H4 (cell line): ENCODE measurements around the gene NPM1. TPM values are rescaled to one million over a fixed set of nuclear protein-coding genes. Genes with fewer than 3 reads are reported as not detected.
"Not testable (repeated sequence)": the region's sequence is repeated elsewhere in the genome, so short reads cannot be mapped to it uniquely, and the experiment has no call there.

Experiments used
- DNase-seq: peaks from one replicate; pipeline ENCODE4 v3.0.0-alpha.2; 2015; ENCODE audit warnings: low spot score
- total RNA-seq: library from RNA; depleted of rRNA; stranded (reverse); fragments of >200 nt; shearing (Covaris generic); gene quantifications from 2 replicates; pipeline ENCODE4 v1.2.3, GENCODE V29; 2014

The NPM1 gene
- total RNA-seq, 1 experiment from 2014 or later, result 2,786 TPM

DNA sequence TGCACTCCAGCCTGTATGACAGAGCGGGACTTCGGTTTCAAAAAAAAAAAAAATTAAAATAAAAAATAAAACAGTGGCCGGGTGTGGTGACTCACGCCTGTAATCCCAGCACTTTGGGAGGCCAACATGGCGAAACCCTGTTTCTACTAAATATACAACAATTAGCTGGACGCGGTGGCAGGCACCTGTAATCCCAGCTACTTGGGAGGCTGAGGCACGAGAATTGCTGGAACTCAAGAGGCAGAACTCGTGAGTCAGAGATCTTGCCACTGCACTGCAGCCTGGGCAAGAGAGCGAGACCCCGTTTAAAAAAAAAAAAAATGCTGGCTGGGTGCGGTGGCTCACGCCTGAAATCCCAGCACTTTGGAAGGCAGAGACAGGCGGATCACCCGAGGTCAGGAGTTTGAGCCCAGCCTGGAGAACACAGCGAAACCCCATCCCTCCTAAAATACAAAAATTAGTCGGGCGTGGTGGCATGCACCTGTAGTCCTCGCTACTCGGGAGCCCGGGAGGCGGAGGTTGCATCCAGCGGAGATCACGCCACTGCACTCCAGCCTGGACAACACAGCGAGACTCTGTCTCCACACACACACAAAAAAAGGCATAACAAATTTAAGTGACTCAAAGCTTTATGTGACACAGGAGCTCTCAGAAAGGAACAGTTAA is 1.5 kb upstream of the NPM1 start:
- no peak for DNase-seq

DNA sequence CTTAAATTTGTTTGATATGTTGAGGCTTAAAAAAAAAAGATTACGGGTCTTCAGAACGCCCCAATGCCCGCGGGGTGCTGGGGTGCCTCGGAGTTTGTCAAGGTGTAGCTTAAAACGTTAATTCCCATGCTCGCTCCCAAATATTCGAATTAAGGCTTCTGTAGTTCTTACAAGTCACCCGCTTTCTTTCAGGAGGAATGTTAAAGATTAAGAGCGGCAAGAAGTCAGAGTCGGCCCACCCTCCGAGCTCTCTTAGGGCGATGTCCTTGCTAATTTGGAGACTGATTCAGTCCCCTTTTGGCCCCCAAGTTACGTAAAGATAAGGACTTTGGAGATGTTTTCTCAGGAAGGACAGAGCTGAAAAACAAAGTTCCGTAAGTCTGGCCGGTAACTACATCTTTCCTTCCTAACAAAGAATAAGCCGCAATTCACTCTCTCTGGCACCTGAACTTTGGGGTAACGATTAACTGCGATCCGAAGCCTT is 746 bp upstream of the NPM1 start:
- no peak for DNase-seq

DNA sequence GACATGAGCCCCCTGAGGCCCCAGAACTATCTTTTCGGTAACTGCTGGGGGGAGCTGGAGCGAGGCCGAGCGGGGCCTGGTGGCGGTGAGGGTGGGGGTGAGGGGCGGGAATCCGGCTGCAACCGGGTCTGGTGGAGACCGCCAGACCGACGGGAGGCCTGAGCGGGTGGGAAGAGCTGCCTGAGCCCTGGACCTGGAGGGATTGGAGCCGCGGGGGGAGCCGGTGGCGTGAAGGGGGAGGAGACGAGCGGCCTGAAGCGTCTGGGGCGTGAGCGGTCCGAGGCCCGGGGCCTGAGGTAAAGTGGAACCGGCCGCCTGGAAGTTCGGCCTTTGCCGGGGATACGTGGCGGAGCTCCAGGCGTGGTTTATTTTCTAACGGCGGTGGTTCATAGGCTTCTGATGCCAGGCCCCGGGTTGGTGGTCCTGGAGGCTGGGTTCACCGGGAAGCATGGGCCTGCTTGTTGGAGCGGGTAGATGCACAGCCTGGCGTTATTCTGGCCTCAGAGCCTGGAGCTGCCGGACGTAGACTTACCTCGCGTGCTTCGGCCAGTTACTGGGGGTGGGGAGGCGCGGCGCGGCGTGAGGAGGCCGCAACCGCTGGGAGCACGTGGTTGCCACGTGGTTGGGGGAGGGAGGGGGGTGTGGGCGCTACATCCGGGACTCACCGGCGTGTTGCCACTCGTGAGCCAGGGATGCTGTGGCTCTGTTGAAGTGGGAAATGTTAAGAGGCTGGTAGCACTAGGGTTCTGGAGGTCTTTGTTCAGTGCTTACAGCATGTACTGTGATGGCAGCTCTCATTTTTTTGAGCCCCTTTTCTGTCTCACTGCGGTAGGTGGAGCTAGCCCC is 544 bp downstream of the NPM1 start:
- DNase-seq, result peak; percentile 82

DNA sequence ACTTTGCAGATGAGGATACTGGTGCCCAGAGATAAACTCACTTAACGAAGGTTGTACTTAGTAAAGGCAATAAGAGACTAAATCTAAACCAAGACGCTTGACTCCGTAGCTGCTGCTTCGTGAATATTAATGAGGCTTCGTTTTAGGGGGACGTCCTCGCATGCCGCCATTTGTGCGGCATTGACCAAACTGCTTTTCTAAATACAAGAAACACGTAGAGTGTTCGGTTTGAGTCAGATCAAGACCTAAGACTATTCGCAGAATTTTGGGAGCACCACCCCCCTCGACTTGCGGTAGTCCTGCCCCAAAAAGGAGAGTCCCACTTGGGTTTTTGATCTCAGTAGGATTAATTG is 1.1 kb downstream of the NPM1 start:
- DNase-seq, result no peak

DNA sequence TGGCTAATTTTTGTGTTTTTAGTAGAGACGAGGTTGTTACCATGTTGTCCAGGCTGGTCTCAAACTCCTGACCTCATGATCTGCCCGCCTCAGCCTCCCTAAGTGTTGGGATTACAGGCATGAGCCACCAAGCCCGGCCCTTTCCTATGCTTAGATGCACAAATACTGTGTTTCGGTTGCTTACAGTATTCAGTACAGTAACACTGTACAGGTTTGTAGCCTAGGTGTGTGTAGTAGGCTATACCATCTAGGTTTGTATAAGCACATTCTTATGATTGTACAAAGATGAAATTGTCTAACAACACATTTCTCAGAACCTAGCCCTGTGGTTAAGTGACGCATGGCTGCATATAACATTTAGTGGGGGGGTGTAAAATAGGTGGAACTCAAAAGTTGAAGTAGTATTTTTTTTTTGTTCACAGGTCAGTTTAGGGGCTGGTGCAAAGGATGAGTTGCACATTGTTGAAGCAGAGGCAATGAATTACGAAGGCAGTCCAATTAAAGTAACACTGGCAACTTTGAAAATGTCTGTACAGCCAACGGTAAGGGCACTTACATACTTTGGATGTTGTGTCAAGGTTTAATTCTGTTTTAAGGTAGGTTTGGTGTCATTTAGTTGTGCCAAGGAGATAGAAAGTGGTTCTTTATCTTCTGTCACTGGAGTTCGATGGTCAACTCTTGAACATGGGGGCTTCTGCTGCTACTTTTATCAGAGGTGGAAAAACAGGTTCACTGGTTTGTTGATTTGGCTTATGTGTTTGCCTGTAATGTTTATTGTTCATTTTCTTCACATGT is 3.4 kb downstream of the NPM1 start:
- DNase-seq, result no peak

DNA sequence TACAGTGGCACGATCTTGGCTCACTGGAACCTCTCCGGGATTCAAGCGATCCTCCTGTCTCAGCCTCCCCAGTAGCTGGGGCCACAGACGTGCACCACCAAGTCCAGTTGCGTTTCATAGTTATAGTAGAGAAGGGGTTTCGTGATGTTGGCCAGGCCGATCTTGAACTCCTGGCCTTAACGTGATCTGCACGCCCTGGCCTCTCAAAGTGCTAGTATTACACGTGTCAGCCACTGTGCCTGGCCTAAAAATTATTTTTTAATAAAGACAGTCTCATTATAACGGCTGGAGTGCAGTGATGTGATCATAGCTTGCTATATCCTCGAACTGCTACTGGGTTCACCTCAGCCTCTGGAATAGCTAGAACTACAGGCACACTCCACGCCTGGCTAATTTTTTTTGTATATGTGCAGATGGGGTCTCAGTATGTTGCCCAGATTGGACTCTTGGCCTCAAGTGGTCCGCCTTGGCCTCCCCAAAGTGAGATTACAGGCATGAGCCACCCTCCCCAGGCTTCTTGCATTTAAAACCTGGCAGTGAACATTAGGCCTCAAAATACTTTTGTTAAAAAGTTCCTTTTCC is 4.4 kb downstream of the NPM1 start:
- DNase-seq, result no peak

DNA sequence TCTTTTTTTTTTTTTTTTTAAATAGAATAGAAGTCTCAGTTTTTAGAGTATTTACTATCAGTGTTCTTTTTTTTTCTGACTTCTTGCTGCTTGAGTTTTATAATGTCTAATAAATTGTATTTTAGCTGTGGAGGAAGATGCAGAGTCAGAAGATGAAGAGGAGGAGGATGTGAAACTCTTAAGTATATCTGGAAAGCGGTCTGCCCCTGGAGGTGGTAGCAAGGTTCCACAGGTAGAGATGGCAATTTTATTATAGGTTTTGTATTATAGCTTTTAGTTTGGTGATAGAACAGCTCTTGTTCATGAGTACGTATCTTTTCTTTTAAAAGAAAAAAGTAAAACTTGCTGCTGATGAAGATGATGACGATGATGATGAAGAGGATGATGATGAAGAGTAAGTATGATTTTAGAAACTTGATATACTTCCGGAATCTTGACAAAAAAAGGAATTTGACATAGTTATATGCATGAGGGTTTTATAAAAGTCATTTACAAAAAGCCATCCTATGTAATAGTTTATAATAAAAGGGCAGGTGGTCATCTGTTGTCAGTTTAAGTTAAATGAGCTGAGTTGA is 5.0 kb downstream of the NPM1 start:
- DNase-seq, result no peak

DNA sequence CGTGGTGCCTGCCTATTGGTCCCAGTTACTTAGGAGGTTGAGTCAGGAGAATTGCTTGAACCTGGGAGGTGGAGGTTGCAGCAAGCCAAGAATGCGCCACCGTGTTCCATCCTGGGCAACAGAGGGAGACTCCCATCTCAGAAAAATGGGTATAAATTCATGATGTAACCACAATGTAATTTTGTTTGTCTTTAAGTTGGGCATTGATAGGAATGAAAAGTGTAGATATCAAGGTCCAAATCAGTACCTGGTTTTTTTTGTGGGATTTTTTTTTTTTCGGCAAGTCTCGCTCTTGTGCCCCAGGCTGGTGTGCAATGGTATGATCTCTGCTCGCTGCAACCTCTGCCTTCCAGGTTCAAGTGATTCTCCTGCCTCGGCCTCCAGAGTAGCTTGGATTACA is 7.4 kb downstream of the NPM1 start:
- DNase-seq, result no peak

DNA sequence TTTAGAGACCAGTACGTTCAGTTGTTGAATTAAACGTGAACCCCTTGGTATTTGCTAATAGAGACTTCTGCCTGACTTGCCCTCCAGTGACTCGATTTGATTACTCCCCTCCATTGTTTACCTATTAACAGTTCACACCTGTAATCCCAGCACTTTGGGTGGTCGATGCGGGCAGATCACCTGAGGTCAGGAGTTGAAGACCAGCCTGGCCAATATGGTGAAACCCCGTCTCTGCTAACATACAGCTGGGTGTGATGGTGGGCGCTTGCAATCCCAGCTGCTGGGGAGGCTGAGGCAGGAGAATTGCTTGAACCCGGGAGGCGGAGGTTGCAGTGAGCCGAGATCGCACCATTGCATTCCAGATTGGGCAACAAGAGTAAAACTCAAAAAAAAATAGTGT is 8.9 kb downstream of the NPM1 start:
- not testable (repeated sequence) for DNase-seq

DNA sequence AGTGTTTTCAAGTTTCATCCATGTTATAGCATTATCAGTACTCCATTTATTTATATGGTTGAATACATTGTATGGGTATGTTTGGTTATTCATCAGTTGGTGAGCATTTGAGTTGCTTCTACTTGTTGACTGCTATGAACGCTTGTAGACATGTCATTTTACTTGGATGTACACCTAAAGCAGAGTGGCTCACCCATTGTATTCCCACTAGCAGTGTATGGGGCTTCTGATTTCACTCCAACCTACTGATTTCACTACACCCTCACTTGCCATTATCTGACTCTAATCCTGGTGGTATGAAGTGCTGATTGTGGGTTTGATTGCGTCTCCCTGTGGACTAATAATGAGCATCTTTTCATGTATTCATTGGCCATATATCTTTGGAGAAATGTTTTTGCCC is 9.5 kb downstream of the NPM1 start:
- DNase-seq, result no peak

DNA sequence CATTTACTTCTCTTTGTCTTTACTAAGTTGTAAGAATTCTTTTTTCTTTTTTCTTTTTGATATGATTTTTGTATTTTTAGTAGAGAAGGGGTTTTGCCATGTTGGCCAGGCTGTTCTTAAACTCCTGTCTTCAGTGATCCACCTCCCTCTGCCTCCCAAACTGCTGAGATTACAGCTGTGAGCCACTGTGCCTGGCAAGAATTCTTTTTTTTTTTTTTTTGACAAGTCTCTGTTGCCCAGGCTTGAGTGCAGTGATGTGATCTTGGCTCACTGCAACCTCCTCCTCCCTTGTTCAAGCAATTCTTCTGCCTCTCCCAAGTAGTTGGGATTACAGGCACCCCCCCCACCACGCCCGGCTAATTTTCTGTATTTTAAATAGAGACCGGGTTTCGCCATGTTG is 9.9 kb downstream of the NPM1 start:
- no peak for DNase-seq

DNA sequence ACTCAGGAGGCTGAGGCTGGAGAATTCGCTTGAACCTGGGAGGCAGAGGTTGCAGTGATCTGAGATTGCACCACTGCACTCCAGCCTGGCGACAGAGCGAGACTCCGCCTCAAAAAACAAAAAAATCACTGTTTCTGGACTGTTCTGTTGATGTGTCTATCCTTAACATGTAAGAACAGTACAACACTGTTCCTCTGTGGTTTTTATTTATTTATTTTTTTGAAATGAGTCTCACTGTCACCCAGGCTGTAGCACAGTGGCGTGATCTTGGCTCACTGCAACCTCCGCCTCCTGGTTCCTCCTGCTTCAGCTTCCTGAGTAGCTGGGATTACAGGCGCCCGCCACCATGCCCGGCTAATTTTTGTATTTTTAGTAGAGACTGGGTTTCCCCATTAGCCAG is 11.0 kb downstream of the NPM1 start:
- DNase-seq, result not testable (repeated sequence)

DNA sequence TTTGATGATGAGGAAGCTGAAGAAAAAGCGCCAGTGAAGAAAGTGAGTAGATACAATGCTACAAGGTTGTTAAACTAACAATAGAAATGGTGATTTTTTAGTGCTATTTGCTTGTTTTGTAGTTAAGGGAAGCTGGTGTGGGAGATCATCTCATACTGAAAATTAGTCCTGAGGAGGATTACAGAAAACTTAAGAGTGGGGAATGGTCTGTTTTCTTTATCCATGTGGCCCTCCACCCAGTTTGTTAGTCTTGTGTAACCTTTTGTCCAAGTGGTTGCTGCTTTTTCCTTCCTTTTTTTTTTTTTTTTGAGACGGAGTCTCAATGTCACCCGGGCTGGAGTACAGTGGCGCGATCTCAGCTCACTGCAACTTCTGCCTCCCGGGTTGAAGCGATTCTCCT is 12.5 kb downstream of the NPM1 start:
- no peak for DNase-seq

DNA sequence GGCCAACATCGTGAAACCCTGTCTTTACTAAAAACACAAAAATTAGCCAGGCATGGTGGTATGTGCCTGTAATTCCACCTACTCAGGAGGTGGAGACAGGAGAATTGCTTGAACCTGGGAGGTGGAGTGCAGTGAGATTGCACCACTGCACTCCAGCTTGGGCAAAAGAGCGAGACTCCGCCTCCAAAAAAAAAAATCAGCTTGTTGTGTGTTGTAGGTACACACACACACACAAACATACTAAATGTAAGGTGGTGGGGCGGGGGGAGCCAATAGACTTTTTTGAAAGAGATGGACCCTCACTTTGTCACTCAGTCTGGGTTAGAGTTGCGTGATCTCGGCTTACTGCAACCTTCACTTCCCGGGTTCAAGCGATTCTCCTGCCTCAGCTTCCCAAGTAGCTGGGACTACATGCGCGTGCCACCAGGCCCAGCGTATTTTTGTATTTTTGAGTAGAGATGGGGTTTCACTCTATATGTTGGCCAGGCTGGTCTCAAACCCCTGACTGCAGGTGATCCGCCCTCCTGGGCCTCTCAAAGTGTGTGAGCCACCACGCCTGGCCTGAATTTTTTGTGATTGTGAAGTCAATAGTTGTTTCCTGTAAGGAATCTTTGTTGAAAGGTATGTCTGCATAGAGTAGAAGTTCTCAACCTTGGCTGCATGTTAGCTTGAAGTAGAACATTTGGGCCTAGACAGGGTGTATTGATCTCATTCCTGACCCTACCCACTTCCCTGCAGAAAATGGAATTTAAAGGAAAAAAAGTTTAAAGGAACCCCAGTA is 13.7 kb downstream of the NPM1 start:
- DNase-seq, result no peak

DNA sequence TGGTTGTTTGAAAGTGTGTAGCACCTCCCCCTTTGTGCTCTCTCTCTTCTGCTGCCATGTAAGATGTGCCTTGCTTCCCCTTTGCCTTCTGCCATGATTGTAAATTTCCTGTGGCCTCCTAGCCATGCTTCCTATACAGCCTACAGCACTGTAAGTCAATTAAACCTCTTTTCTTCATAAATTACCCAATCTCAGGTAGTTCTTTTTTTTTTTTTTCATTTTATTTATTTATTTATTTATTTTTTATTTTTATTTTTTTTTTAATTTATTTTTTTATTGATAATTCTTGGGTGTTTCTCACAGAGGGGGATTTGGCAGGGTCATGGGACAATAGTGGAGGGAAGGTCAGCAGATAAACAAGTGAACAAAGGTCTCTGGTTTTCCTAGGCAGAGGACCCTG is 15.1 kb downstream of the NPM1 start:
- not testable (repeated sequence) for DNase-seq

DNA sequence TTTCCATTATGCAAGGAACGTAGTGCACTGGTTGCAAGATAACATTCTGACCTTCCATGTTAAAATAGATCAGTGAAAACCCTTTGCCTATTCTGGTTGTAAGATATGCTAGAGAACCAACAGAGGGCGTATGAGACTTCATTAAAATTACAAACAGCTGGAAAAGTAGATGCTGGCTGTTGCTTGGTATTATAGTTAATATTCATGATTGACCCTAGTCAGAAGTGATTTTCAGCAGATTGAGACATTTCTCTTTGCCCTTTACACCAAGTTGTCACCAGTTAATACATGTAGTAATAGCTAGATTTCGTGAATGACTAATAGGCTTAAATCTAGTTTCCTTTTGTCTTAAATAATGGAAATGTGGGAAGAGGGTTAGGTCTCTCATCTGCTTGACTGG is 18.0 kb downstream of the NPM1 start:
- peak; percentile 30 for DNase-seq

DNA sequence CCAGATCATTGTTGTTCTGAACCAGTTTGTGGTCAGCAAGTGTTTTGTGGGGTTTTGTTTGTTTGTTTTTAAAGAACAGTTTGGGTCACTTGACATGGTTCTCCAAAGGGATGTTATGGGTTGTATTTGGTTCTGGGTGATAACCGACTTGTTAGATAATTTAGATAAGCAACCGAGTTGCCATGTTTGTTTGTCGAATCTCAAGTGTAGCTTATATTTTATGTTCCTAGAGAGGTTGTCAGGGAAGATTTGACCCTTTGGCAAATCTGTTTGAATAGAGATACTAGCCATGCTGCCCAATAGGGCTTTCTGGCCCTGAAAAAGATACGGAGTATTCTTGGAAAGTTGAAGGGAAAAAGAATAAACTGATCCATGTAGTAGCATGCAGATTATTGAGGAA is 19.6 kb downstream of the NPM1 start:
- DNase-seq, result no peak

DNA sequence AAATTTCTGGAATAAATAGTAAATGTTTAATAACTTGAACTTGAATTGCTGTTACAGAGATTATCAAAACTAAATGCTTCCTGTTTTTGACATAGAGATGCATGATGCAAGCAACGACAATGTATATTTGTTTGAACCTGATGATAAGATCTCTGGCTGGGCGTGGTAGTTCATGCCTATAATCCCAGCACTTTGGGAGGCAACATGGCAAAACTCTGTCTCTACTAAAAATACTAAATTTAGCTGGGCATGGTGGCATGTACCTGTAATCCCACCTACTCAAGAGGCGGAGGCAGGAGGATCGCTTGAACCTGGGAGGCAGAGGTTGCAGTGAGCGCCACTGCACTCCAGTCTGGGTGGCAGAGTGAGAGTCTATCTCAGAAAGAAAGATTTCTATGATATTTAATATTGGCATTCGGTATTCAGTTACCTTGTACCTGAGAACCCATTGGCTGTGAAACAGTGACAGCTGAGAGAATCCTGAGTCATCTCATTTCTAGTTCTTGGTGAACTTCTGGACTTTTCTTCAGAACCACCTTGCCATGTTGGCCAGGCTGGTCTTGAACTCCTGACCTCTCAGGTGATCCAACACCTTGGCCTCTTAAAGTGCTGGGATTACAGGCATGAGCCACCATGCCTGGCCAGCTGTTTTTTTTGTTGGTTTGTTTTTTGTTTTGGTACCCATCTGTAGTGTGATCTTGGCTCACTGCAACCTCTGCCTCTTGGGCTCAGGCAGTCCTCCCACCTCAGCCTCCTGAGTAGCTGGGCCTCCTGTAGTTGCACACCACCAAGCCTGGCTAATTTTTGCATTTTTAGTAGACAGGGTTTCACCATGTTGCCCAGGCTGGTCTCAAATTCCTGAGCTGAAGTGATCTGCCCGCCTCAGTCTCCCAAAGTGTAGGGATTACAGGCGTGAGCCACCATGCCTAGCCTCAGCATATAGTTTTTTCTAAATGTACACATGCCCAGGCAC is 21.8 kb downstream of the NPM1 start:
- DNase-seq, result no peak

DNA sequence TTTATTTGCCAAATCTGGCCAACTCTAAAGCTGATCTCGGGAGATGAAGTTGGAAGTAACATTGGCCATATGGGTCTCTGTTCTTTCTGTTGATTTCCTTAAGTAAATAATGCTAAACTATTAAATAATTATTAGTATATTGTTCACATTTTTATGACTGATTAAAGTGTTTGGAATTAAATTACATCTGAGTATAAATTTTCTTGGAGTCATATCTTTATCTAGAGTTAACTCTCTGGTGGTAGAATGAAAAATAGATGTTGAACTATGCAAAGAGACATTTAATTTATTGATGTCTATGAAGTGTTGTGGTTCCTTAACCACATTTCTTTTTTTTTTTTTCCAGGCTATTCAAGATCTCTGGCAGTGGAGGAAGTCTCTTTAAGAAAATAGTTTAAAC is 22.5 kb downstream of the NPM1 start:
- no peak for DNase-seq

DNA sequence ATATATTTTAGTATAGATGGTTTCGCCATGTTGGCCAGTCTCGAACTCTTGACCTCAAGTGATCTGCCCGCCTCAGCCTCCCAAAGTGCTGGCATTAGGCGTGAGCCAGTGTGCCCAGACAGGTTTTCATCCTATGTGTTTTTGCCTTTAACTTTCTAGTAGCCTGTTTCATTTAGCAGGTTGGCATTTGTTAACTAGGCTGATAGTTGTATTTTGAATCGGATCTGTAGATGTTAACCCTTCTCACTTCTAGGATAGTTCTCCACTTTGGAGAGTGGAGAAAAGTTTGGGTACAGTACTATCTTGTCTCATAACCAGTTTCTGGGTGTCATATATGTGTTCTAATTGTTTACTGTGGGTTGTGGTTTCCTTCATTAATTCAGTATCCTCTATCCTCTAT is 24.5 kb downstream of the NPM1 start:
- no peak for DNase-seq
